ENCODE results near the gene GSTCD.
"Not testable (repeated sequence)": the region's sequence is repeated elsewhere in the genome, so short reads cannot be mapped to it uniquely, and the experiment has no call there.

Gene GSTCD

GRCh38 chr4:105671301-105671700 lies 37.3 kb upstream of the GSTCD start:
- DNase-seq (ENCODE audit: low read depth) = no peak
- TF ChIP-seq, protein P1, sequence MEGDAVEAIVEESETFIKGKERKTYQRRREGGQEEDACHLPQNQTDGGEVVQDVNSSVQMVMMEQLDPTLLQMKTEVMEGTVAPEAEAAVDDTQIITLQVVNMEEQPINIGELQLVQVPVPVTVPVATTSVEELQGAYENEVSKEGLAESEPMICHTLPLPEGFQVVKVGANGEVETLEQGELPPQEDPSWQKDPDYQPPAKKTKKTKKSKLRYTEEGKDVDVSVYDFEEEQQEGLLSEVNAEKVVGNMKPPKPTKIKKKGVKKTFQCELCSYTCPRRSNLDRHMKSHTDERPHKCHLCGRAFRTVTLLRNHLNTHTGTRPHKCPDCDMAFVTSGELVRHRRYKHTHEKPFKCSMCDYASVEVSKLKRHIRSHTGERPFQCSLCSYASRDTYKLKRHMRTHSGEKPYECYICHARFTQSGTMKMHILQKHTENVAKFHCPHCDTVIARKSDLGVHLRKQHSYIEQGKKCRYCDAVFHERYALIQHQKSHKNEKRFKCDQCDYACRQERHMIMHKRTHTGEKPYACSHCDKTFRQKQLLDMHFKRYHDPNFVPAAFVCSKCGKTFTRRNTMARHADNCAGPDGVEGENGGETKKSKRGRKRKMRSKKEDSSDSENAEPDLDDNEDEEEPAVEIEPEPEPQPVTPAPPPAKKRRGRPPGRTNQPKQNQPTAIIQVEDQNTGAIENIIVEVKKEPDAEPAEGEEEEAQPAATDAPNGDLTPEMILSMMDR (conservative IDR thresholded peaks at IDR 0.05; ENCODE audit: control insufficient read depth, insufficient read depth, low read depth, low read length) = no peak

DNA sequence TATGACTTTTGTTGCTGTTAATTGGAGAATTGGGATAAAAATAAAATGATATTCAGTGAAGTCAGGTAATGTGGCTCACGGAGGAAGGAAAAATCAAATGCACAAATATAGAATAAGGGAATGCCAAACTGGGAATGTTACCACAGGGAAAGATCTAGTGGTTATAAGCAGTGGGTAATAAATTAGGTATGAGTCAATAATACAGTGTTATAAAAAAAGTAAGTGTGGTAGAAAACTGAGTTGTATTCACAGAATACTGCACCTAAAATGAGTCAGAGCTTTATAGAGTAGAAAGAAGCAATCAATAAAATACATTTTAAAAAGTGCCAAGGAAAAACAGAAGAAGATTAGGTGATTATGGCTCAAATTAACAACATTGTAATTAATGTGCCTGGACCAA lies 34.6 kb upstream of the GSTCD start:
- TF ChIP-seq, protein P1 (conservative IDR thresholded peaks at IDR 0.05; ENCODE audit: control insufficient read depth, insufficient read depth, low read depth, low read length) = no peak
- no peak for DNase-seq (ENCODE audit: low read depth)
- no peak overlapping the region for H3K4me3 ChIP-seq (ENCODE audit: control insufficient read depth, low read depth, low read length)

More at GRCh38 chr4:105671301-105671700, 37.3 kb upstream of the GSTCD start:
- H3K4me3 ChIP-seq (ENCODE audit: control insufficient read depth, low read depth, low read length) = no peak overlapping the region

- no peak for DNase-seq (ENCODE audit: low read depth)
These were observed 30.9 kb upstream of the GSTCD start for GRCh38 chr4:105677709-105678108.

GRCh38 chr4:105679186-105679585 lies 29.4 kb upstream of the GSTCD start:
- H3K4me3 ChIP-seq (ENCODE audit: control insufficient read depth, low read depth, low read length) = no peak overlapping the region
- peak; percentile 12 for DNase-seq (ENCODE audit: low read depth)
- TF ChIP-seq, protein P1 (conservative IDR thresholded peaks at IDR 0.05; ENCODE audit: control insufficient read depth, insufficient read depth, low read depth, low read length) = no peak

More at GRCh38 chr4:105677709-105678108, 30.9 kb upstream of the GSTCD start:
- TF ChIP-seq, protein P1 (conservative IDR thresholded peaks at IDR 0.05; ENCODE audit: control insufficient read depth, insufficient read depth, low read depth, low read length) = no peak
- H3K4me3 ChIP-seq (ENCODE audit: control insufficient read depth, low read depth, low read length) = no peak overlapping the region

DNA sequence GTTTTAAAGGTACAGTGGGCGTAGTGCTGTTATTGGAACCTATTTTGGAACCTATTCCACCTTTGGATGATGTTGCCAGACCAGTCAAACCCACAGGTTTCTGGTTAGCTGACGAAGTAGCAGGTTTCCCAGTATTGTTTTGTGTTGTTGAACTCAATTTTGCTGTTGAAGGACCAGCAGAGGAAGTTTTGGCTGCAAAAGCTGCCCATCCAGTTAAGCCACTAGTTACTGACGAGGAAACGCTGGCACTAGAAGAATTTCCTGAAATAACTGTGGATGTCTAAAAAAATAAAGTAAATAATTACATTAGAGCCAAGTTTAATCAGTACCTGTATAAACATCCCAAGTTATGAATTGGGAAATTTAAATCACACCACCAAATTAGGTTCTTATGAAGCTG lies 25.5 kb upstream of the GSTCD start:
- DNase-seq (ENCODE audit: low read depth) = no peak
- TF ChIP-seq, protein P1 (conservative IDR thresholded peaks at IDR 0.05; ENCODE audit: control insufficient read depth, insufficient read depth, low read depth, low read length) = no peak
- H3K4me3 ChIP-seq (ENCODE audit: control insufficient read depth, low read depth, low read length) = no peak overlapping the region

- TF ChIP-seq, protein P1 (conservative IDR thresholded peaks at IDR 0.05; ENCODE audit: control insufficient read depth, insufficient read depth, low read depth, low read length) = no peak
- no peak overlapping the region for H3K4me3 ChIP-seq (ENCODE audit: control insufficient read depth, low read depth, low read length)
- DNase-seq (ENCODE audit: low read depth) = no peak
These were observed 22.0 kb upstream of the GSTCD start for GRCh38 chr4:105686571-105686970.

DNA sequence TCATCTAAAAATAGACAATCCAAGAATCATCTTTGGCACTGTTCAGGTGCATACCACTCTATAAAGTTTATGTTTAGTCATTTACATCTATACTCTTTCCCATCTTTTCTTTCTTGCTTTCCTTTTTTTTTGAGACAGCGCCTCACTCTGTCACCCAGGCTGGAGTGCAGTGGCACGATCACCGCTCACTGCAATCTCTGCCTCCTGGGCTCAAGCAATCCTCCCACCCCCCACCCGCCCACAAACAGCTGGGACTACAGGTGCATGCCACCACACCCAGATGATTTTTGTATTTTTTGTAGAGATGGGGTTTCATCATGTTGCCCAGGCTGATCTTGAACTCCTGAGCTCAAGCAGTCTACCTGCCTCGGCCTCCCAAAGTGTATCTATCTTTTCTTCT lies 13.8 kb upstream of the GSTCD start:
- not testable (repeated sequence) for DNase-seq (ENCODE audit: low read depth); H3K4me3 ChIP-seq (ENCODE audit: control insufficient read depth, low read depth, low read length)

- DNase-seq (ENCODE audit: low read depth); H3K4me3 ChIP-seq (ENCODE audit: control insufficient read depth, low read depth, low read length): not testable (repeated sequence)
These were observed 12.8 kb upstream of the GSTCD start for GRCh38 chr4:105695832-105696231.

Data from fibroblast of mammary gland (primary cell).